GM18868 (cell line): ENCODE data around the gene GPR37L1.
"Not testable (repeated sequence)": the region's sequence is repeated elsewhere in the genome, so short reads cannot be mapped to it uniquely, and the experiment has no call there.

Experiments used
- ATAC-seq: cut with Tn5 transposase; IDR thresholded peaks from one replicate; pipeline ENCODE4 v1.9.1; 2021; ENCODE audit warnings: mild to moderate bottlenecking, moderate library complexity; ENCODE audit not compliant: unreplicated experiment

Gene GPR37L1

DNA sequence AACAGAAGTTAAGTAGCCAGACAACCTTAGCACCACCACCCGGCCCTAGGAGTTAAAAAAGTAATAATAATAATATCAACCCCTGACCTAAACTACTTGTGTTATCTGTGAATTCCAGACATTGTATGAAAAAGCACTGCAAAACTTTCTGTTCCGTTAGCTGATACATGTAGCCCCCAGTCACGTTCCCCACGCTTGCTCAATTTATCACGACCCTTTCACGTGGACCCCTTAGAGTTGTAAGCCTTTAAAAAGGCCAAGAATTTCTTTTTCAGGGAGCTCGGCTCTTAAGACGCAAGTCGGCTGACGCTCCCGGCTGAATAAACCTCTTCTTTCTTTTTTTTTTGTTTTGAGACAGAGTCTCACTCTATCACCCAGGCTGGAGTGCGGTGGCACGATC, 44.3 kb downstream of the GPR37L1 start:
- ATAC-seq = not testable (repeated sequence)

DNA sequence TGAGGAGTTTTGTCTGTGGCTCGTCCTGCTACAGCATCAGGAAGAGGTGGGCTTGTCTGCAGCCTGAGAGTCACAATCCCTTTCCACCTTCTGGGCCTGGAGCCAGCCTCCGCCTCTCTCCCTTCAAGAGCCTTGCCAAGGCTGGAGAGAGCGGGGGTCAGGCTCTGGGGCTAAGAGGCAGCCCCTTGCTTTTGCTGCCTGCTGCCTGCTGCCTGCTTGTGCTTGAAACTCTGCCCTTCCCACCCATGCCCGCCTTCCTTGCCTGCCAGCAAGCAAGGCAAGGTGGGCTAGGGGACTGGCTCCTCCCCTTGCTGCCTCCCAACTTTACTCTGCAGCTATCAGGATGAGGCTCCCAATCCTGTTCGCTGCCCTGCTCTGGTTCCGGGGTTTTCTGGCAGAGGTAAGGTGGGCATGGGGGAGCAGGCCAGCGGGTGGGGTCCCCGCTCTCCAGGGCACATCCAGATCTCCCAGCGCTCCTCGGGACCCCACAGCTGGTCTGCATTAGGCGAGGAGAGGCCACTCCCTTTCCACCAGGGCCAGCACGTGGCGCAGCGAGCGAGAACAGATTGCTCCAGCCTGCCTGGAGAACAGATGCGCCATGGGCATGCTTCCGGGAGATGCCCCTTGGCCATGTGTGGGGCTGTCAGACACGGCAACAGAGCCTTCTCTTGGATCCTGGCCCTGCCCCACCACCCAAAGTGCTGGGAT, 45.1 kb downstream of the GPR37L1 start:
- no peak for ATAC-seq

DNA sequence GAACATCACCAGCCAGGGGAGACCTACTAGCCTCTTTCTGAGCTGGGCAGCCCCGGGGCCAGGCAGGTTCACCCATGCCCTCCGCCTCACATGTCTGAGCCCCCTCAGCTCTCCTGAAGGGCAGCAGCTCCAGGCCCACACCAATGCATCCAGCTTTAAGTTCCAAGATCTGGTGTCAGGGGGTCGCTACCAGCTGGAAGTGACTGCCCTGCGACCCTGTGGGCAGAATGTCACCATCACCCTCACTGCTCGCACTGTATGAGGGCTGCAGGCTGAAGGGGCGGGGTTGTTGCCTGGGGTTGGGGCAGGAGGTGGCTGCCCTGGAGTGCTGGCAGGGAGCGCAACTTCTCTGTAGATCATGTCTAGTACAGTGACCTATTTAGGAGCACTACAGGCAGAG, 46.1 kb downstream of the GPR37L1 start:
- ATAC-seq = no peak

DNA sequence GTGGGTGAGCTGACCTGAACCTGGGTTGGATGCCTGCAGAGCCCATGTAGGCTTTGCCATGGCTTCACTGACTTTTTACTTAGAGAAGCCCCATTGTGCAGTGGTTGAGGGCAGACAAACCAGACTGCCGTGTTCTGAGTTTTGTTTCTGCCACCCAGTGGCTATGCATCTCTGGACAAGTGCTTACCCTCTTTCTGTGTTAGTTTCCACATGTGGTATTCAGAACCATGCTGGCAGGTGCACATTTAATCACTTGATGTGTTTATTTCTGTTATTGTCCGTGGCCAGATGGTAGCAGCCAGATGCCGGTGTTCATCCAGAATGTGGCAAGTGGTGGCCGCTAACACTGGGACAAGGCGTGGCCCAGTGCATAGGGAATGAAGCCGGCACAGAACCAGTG, 48.0 kb downstream of the GPR37L1 start:
- ATAC-seq = no peak

DNA sequence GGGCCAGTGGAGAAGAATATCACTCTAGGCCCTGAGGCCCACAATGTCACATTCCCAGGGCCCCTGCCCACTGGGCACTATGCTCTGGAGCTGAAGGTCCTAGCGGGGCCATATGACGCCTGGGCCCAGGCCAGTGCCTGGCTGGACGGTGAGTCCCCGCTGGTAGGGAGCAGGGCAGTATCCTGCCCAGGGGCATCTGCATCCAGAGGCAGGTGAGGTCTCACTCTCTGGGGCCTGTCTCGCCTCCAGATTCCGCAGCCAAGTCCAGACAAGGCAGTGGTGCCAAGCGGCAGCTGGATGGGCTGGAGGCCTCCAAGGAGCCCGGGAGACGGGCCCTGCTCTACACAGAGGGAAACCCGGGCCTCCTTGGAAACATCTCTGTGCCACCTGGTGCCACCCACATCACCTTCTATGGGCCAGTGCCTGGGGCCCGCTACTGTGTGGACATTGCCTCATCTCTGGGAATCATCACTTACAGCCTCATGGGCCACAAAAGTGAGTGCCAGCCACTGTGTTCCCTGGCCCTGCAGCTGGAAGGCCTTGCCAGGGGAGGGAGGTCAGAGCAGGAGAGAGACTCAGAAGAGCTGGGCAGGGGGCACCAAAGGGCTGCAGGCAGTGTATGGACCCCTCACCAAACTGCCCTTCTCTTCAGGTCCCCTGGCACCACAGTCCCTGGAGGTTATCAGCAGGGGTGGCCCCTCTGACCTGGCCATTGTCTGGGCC, 48.7 kb downstream of the GPR37L1 start:
- ATAC-seq = no peak

DNA sequence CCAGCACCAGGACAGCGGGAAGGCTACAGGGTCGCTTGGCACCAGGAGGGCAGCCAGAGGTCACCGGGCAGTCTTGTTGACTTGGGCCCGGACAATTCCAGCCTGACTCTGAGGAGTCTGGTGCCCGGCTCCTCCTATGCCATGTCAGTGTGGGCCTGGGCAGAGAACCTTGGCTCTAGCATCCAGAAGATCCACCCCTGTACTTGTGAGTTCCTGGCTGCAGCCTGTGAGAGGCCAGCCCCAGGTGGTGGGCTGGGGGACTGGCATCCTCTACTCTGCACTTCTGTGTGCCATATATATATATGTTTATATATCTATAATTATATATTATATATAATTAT, 49.3 kb downstream of the GPR37L1 start:
- ATAC-seq = no peak

DNA sequence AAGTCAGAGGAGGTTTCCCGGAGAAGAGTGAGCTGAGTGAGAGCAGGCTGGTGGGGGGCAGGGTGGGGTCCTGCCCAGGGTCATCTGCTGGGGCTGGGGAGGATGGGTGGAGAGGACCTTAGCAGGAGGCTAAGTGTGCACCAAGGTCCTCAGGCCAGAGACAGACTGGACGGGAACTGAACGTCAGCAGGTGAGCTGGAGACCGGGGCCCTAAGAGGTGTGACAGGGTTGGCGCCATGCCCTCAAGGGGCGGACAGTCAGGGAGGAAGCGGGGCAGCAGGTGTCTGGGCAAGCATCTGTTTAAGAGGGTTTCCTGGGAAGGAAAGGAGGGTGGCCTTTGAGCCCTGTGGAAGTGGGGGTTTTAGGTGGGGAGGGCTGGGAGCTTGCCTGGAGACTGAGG, 51.3 kb downstream of the GPR37L1 start:
- ATAC-seq = no peak

DNA sequence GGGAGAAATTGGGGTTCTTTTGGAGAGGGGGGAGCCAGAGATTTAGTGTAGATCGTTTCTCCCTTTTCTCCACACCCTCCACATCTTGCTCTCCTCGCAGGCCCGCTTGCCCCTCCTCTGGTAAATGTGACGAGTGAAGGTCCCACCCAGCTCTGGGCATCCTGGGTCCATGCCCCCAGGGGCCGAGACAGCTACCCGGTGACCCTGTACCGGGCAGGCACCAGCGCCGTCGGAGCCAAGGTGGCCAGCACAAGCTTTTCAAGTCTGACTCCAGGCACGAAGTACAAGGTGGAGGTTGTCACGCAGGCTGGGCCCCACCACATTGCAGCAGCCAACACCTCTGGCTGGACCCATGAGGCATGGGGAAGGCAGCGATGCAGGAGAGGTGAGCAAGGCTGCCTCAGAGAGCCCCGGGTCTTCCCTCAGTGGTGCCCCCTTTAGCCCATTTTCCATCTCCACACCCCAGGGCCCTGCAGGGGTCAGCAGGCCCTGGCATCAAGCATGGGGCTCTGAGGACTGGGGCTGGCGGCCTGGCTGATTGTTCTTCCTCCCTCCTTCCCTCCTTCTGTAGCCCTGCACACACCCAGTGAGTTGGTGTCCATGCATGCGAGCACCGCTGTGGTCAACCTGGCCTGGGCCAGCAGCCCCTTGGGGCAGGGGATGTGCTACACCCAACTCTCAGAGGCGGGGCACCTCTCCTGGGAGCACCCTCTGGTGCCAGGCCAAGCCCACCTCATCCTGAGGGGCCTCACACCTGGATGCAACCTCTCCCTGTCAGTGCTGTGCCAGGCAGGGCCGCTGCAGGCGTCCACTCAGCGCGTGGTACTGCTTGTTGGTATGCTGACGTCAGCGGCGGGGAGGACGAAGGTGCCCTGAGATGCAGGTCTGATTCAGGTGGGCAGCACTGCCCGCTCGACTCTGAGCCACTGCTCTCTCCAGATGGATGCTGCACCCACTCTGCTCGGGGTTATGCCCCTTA, 54.5 kb downstream of the GPR37L1 start:
- ATAC-seq = no peak

DNA sequence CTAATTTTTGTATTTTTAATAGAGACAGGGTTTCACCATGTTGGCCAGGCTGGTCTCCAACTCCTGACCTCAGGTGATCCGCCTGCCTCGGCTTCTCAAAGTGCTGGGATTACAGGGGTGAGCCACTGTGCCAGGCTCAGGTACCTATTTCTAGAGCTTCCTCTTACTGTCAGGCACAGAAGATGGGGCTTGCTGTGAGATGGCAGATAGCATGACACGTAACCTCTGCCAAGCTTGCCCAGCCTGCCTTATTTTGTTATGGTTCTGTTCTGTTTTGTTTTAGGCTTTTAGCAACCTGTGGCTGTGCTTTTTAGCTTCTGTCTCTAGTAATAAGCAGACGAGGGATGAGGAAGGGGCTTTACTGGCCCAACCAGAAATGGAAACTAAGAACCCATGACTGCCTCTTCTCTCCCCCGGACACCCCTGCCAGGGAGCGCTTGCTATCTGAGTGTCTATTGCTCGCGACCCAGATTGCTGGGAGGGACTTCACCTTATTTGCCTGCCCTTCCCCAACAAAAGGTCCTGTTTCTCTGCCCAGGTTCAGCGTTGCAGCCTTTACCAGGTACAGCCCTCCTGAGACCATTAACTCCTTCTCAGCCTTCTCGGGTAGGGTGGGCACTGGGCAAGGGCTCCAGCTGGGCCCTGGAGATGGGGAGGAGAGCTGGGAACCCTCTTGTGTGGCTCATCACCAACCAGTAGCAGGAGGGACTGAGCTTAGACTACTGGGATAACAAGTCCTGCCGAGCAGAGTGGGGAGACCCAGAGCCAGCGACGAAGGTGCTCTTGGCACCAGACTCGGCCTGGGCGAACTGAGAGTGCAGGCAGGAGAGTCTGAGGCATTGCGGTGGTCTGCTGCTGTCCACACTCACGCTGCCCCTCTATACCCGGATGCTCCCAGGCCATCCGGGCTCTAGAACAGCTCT, 57.4 kb downstream of the GPR37L1 start:
- ATAC-seq = no peak

DNA sequence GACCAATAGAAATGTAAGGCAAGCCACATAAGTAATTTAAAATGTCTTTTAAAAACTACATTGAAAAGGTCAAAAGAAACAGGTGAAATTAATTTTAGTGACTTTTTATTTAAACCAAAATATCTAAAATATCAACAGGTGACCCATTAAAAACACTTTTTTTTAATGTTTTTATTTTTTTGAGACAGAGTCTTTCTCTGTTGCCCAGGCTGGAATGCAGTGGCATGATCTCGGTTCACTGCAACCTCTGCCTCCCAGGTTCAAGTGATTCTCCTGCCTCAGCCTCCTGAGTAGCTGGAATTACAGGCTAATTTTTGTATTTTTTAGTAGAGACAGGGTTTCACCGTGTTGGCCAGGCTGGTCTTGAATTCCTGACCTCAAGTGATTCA, 58.0 kb downstream of the GPR37L1 start:
- ATAC-seq = not testable (repeated sequence)

DNA sequence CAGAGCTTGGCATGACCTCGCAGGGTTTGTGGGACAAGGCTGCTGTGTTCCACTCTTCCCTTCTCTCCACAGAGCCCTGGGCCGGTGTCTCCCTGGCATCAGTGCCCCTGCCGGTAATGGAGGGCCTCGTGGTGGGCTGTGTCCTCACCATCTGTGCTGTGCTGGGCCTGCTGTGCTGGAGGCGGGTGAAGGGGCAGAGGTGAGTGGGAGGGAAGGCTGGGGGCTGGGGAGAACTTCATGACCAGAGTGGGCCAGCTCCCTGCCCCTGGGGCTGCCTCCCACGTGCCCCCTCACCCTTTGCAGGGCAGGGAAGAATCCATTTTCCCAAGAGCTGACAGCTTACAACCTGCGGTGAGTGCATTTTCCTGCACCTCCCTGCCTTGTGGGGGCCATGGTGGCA, 58.9 kb downstream of the GPR37L1 start:
- no peak for ATAC-seq

DNA sequence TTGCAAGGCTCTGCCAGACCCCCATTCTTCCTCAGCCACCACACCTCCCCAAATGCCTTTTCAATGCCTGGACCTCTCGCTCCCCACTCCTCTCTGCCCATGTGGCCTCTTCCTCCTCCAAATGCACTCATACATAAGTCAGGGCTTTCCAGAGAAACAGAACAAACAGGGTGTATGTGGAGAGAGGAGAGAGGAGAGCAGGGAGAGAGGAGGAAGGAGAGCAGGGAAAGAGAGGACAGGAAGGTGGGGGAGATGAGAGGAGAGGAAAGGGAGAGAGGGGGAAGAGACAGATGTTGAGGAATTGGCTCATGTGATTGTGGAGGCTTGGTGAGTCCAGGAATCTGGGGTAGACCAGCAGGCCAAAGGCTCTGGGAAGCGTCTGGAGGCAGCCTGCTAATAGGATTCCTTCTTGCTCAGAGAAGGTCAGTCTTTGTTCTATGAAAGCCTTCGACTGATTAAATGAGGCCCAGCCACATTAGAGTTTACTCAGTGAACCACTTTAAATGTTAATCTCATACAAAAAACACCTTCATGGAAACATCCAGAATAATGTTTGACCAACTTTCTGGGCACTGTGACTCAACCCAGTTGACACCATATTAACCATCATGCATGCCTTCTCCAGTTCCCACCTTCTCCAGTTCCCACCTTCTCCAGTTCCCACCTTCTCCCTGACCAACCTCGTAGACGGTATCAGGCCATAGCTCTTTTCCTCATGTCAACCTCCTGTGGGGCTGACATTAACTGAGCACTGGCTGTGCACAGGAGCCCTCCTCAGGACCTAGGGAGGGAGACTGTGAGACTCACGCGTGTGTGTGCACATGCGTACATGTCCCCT, 59.5 kb downstream of the GPR37L1 start:
- no peak for ATAC-seq
